ENCODE results near the gene HEYL.

Gene HEYL

DNA sequence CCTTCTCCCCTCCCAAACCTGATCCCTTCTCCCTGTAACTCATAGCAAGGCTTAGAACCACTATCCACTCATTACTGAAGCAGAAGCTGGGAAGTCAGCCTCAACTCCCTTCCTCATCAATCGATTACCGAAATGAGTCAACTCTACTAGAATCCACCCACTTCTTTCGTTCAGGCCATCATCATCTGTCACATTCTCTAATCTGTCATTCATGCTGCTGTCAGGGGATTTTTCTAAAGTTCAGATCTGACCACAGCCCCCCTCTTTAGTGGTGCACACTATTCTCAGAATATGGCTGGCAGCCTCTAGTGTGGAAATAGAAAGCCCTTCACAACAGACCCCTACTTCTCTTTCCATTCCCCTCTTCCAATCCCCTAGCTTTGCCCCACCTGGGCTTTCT, 27.3 kb upstream of the HEYL start:
- no peak for DNase-seq (ENCODE audit: low read depth, low spot score)

DNA sequence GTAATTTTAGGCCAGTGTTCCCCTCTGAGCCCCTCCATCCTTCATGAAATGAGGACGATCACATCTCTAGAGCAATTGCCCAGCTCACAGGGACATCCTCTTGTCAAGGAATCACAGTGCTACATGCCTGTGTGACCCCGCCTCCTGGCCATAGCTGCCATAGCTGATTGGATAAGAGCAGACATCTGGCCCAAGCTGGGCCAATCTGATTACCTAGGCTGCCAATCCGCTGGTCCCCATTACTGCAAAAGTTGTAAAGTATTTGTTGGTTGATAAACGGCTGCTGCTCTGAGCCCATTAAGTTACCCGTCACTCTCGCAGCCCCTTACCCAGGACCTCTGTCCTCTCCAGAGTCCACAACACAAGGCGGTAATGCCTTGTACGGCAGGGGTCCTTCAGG, 24.1 kb upstream of the HEYL start:
- no peak for DNase-seq (ENCODE audit: low read depth, low spot score)

DNA sequence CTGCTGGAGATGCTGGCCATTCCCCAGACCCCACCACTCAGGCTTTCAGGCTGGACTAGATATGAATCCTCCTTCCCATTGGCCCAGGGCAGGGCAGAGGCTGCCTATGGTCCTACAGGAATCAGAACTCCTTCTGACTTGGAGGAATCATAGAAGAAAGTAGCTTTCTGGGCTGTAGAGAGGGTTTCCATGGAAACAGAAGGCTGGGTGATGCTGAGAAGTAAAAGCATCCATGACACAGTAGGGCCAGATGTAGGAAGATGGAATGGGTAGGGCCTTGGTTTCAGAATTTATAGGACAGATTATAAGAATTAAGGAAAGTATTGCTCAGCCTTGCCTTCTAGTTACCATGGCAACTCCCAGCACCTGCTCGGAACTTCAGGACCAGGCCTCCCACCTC, 23.4 kb upstream of the HEYL start:
- no peak for DNase-seq (ENCODE audit: low read depth, low spot score)

DNA sequence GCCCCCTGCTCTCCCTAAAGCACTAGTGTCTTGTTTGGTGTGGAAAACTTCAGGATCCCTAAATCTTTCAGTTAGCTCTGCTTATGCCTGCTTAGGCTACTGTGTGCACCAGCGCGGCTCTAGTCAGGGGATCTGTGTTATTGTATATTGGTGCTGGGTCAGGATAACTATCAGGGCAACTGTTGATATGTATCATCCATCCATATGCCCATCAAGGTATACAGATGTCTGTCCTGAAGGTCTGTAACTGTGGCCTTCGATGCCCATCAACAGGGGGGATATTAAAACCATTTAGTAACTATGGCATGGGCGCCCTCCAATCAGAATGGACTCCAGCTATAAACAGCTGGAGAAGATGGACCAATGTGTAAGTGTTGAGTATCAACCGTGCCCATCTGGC, 20.1 kb upstream of the HEYL start:
- DNase-seq (ENCODE audit: low read depth, low spot score): no peak

GRCh38 chr1:39659110-39659509, 19.7 kb upstream of the HEYL start:
- no peak for DNase-seq (ENCODE audit: low read depth, low spot score)

GRCh38 chr1:39657923-39658485, 18.6 kb upstream of the HEYL start:
- peak; percentile 28 for DNase-seq (ENCODE audit: low read depth, low spot score)

DNA sequence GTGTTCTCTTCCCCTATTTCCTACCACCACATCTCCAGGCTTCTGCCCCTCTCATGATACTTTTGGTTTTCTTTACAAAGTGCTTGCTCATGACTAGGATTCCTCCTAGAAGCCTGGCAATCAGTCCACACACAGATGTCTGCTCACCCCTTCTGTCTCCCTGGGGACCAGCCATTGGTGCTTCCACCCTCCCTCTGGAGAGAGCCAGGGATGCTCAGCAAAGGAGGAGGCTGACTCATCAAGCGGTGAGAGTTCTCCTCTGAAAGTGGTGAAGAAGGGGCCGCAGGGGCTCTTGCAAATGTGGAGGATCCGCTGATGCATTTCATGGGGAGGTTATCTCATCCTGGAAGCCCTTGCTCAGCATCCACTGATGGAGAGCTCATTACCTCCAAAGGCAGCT, 18.0 kb upstream of the HEYL start:
- no peak for DNase-seq (ENCODE audit: low read depth, low spot score)

DNA sequence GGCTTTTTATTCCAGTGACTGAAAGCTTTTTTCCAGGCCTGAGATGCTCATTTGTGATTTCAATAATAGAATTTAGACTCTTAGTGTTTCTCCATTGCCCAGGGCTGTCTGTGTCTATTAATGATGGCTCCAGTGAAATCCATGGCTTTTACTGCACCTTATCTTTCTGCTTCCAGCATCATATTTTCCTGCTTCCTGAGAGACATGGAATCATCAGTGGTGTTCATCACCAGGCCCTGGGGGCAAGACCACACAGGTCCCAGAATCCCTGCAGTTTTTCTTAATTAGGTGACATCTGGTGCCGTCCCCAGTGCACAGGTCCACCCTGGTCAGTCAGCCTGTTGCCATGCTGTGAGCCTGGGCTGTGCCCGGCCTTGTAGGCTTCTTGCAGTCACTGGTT, 16.9 kb upstream of the HEYL start:
- DNase-seq (ENCODE audit: low read depth, low spot score): no peak

- DNase-seq (ENCODE audit: low read depth, low spot score): no peak
Measured at GRCh38 chr1:39655578-39656268, 16.3 kb upstream of the HEYL start.

DNA sequence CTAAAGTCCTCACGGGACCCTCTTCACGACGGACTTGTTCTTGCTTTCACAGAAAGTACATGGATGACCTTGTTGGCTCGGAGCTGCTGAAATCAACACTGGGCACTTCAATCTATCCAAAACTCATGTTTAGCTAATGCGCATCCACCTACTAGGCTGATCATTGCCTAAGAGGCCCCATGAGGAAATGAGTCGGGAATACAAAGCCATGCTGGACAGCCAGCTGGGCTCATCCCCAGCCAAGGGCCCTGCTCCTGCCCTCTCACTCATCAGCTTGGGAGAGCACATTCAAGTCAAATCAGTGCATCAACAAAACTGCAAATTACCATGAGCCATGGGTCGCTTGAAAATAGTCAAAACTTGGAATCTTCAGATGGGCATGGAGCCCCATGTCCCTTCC, 14.8 kb upstream of the HEYL start:
- no peak for DNase-seq (ENCODE audit: low read depth, low spot score)

DNA sequence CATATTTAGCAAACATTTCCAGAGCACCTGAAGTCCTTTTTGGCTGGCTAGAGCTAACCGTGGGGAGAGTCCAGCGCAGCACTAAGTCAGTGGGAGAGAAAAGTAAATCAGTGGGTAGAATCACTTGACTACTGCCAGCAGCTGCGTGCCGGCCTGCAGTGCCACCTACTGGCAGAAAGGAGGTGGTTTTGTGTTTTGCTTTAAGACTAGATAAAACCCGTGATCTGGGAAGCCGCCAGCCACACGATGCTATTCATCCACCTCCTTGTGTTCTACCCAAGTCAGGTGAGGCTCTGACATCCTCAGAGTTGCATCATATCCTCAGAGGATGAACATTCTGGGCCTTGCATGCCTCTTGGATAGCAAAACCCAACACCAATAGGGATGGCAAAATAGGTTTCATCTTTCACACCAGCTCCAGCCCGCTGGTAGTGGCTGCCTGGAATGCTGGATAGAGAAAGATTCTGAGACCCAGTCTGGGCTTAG, 14.1 kb upstream of the HEYL start:
- DNase-seq (ENCODE audit: low read depth, low spot score): peak; percentile 51

DNA sequence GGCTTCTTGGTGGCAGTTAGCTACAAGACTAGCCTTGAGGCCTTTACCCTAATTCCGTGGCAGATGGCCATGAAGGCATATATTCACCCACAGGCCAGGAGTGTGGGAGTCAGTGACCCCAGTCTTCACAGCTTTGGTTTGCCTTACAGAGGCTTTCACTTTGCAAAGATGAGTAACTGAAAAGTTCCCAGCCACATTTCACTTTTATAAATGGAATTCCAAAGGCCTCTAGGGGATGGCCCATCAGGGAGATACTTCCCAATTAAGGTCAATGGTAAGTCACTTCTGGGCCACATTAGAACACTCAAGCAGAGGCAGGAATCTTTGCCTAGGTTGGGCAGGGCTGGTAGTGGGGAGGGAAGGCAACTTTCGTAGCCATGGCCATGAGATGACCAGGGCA, 13.1 kb upstream of the HEYL start:
- no peak for DNase-seq (ENCODE audit: low read depth, low spot score)

GRCh38 chr1:39652105-39652504, 12.7 kb upstream of the HEYL start:
- no peak for DNase-seq (ENCODE audit: low read depth, low spot score)

DNA sequence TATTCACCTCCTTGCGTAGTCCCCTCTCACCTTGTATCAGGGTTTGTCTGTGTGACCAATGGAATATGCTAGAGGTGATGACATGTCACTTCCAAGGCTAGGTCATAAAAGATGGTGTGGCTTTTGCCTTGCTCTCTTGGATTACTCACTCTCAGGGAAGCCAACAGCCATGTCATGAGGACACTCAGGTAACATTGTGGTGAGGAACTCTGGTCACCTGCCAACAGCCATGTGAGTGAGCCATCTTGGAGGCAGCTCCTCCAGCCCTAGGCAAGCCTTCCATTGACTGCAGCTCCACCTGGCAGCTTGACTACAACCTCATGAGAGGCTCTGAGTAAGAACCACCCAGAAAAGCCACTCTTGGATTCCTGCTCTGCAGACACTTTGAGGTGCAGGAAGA, 11.0 kb upstream of the HEYL start:
- DNase-seq (ENCODE audit: low read depth, low spot score): no peak

GRCh38 chr1:39649636-39650185, 10.3 kb upstream of the HEYL start:
- DNase-seq (ENCODE audit: low read depth, low spot score): no peak

DNA sequence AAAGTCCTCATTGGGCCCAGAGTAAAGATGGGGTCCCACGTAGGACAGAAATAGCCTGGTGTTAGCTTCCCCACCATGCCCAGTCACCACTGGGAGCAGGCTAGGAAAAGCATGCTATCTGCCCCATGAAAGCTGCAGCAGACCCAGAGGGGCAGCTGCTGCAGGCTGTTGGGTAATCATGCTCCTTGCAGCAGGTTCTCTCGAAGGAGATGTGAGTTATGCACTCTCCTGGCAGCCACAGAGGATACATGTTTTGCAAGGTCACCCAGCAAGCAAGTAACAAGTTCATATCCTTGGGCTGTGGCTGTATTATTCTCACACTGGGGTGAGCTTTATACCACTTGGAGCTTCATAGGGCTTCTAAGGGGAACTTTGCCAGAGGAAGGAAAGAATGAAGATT, 9.1 kb upstream of the HEYL start:
- no peak for DNase-seq (ENCODE audit: low read depth, low spot score)

- no peak for DNase-seq (ENCODE audit: low read depth, low spot score)
Measured at GRCh38 chr1:39647247-39647646, 7.8 kb upstream of the HEYL start.

- no peak for DNase-seq (ENCODE audit: low read depth, low spot score)
Measured at GRCh38 chr1:39646232-39647081, 7.0 kb upstream of the HEYL start.

DNA sequence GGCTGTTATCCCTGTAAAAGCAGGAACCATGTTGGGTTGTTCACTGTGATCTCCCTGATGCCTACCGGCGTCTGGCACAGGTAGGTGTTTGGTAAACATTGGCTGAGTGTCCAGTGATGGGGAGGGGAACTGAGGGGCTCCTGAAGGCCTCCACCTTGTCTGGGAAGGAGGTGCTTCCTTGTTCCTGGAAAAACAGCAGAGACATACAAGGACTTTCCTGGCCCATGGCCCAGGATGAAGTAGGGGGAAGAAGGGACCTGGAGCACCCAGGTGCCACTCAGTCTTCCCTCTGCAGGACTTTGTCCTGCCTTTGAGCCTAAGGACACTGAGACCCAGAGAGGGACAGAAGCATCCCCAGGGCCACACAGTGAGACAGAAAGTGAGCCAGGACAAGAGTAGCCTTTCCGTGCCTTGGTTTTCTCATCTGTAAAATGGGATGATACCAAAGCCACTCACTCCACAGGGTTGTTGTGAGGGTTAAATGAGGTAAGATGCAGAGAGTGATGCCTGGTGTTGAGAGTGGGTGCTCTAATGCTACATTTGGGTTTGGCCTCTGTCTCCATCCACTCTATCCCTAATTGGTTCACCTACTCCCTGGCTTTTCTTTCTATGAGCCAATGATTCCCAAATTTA, 6.1 kb upstream of the HEYL start:
- DNase-seq (ENCODE audit: low read depth, low spot score): no peak

DNA sequence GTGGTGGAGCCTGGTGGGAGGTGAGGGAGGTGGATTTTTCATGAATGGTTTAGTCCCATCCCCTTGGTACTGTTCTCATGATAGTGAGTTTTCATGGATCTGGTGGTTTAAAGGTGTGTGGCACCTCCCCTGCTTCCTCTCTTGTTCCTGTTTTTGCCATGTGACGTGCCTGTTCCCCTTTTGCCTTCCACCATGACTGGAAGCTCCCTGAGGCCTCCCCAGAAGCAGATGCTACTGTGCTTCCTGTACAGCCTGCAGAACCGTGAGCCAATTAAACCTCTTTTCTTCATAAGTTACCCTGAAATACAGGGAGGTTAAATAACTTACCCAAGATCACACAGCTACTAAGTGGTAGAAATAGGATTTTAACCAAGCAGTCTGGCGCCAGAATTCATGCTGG, 4.3 kb upstream of the HEYL start:
- DNase-seq (ENCODE audit: low read depth, low spot score): no peak

DNA sequence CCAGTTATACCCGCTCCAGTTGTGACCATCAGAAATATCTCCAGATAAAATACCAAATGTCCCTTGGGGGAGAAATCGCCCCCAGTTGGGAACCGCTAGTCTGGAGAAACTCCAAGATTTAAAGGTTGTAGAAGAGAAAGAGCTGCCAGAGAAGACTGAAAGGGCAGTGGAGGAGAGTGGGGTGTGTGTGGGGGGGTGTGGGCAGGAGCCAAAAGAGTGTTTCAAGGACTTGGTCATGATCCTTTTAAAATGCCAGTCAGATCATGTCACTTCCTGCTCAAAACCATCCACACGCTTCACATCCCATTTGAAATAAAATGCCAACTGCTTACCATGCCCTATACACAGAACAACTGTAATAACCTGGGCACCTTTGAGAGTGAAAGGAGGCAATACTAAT, 3.4 kb upstream of the HEYL start:
- DNase-seq (ENCODE audit: low read depth, low spot score): no peak

DNA sequence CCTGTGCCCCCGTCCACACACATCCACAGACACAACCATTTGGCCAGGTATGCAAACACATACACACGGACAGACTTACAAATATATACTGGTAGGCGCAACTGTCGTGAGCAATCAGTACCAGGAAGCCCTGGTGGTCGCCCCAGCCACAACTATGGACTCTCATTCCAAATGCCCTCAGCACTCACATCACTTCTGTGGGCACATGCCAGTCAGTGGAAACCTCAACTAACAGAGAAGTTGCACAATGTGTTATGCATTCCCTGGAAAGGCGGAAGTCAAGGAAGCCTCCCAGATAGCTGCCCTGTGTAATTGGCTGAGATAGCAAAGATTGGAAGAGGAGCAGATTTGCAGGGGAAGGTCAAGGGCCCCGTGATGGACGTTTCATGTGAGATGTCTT, 1.4 kb upstream of the HEYL start:
- no peak for DNase-seq (ENCODE audit: low read depth, low spot score)

Measured in activated CD4-positive, CD25-positive, alpha-beta regulatory T cell treated with anti-CD3 and anti-CD28 coated beads, Interleukin-2, amount 50 U/mL, for 16 hours (primary cell).